GM21529 (cell line): ENCODE results near the gene RPL37A.
A peak's percentile ranks its signal among the peaks of the same experiment; 100 is the strongest.

Source experiments
- ATAC-seq: cut with Tn5 transposase; IDR thresholded peaks from one replicate; pipeline ENCODE4 v1.9.1; 2021; ENCODE audit not compliant: unreplicated experiment

The RPL37A gene

DNA sequence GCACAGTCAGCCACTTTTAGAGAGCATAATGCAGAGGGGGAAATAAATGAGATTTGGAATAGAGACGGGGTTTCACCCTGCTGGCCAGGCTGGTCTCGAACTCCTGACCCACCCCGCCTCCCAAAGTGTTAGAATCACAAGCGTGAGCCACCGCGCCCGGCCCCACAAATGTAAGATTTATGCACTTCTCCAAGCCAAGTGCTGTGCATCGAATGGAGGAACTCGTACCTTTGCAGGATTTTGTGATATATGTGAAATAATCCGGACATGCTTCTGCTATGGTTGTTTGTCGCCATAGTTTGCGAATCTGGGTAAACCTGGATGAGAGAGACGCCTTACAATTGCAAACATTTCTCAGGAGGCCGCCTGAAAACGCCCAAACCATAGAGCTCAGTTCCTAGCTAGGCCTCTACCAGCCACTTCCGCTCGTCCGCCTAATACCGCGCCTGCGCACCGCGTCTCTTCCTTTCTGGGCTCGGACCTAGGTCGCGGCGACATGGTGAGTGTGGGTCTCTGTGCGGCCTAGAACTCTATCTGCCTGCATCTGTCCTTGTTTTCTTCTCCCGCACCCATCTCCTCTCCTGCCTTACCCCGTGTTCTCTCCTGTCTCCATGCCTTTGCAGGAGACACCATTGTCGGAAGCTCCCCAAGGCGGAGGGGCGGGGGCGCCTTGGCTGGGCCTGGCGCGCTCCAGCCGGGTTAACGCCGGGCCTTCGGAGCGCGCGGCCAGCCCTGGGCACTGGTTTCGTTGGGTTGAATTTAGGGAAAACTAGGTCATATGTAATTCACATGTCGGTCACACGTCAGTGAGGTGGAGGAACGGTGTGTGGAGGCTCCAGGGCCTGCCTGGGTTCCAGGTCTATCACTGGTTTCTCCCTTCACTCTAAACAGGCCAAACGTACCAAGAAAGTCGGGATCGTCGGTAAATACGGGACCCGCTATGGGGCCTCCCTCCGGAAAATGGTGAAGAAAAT is at the start of gene RPL37A:
RPL37A (plus strand) TSS at position 466 of the 974 bp plus-strand sequence; CDS start at position 497, 31 bp downstream.
- ATAC-seq = peak; percentile 83

DNA sequence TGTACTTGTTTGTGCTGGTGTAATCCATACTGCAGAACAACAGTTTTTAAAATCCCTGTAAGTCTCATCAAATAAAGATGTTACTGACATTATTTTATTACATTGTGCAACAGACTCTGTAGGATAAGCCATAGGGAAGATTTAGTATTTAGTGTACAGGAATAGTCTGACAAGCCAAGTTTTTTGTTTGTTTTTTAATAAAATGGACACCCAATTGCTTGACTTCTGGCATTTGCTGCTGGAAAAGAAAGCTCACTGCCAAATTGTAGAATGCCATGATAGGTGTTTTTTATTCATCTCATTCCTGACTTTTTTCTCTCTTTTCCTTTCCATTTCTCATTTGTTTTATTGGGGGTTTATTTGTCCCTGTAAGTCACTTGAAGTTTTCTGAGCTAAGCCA is 48.3 kb upstream of the RPL37A start:
- ATAC-seq = no peak

DNA sequence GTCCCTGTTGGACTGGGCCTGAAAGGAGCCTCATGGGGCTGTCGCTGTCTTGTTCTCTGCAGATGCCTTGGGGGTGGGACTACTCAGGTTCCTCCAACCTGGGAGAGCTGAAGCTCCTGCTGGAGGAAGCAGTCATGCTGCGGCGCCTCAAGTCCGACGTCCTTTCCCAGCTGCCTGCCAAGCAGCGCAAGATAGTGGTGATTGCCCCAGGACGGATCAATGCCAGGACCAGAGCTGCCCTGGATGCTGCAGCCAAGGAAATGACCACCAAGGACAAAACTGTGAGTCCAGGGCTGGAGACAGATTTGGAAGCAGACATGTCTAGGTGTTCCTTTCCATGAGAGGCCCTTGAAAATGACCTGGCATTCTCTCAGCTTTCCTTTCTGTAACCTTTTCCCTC is 47.9 kb upstream of the RPL37A start:
- ATAC-seq = no peak

DNA sequence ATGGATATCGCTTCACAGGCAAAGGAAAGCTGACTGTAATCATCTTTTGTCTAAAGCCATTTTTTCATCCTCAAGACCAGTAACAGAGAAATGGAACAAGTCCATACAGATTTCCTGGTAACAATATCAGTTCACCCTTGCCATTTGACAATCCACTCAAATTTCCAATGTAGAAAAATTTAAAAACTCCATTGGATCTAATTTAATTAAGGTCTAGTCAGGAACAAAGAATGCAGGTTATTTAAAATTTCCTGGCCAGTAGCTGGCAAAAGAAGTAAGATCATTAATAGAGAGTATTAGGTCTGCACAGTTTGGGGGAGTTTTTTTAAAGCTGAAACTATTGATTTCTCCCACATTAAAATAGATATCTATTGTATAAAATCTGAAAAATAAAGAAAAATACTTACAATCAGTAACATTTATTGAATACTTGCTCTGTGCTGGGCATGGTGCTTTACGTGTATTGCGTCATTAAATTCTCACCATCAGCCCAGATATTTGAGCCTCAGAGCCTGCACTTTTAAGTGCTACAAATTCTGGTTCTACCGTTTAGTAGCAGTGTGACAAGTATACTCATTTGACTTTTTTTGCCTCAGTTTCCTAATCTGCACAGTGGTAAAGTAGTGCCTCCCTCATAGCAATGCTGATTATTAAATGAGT is 44.6 kb upstream of the RPL37A start:
- ATAC-seq = no peak

DNA sequence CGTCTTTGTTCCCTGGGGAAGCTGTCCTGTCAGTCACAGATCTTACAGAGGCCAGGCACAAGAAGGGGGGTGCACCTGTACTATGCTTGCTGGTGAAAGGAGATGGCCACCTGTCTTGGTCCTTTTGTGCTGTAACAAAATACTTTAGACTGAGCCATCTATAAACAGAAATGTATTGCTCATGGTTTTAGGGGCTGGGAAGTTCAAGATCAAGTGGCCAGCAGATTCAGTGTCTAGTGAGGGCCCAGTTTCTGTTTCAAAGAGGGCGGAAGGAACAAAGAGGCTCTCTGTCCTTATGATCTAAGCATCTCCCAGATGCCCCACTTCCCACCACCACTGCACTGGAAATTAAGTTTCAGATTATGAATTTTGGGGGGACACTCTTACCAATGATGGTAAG is 35.5 kb upstream of the RPL37A start:
- no peak for ATAC-seq

DNA sequence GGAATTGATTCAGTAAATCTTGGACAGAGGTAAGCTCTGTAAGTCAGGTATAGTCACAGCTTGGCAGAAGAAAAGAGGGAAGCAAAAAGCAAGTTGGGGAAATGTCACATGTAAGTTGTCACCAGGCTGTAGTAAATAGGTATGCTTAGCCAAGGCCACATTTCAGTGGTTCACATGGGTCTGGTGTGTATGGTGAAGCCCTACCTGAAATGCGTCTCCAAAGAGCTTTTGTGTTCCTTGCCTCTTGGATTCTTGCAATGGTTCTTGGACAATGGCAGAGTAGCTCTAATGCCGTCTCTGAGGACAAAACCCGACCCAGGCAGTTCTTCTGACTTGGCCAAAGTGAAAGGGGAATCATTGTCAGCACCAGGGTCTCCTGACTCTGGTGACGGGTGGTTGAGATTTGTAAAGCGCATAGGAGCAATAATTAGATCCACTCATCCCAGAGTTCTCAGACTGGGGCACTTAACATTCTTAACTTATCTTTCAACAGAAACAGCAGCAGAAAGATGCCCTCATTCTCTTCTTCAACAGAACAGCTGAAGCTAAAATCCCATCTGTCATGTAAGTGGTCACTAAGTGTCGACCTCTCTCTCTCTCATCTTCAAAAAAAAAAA is 34.4 kb upstream of the RPL37A start:
- no peak for ATAC-seq

DNA sequence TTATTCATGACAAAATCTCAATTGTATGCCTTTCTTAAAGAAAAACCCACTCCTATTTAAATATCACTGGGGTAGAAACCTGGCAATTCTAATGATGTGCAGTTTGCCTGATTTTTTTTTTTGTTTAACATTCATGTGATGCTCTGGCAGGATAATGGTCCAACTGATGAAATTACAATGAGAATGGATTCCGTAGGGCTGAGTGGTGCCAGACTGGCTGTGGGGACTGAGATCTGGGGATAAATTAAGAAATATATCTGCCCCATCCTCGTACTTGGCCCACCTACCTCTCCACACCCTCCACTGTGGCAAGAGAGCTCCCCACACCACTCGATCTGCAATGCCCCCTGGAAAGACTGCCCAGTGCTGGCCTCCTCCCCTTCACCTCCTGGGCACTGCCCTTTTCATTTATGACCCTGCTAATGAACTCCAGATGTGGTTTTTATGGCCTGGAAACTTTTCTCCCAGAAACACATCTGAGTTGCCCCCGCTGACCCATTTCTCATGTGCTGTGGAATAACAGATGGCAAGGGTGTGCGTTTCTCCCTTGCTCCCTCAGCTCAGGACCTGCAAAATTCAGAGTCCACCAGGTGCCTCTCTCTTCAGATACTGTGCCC is 33.0 kb upstream of the RPL37A start:
- no peak for ATAC-seq

DNA sequence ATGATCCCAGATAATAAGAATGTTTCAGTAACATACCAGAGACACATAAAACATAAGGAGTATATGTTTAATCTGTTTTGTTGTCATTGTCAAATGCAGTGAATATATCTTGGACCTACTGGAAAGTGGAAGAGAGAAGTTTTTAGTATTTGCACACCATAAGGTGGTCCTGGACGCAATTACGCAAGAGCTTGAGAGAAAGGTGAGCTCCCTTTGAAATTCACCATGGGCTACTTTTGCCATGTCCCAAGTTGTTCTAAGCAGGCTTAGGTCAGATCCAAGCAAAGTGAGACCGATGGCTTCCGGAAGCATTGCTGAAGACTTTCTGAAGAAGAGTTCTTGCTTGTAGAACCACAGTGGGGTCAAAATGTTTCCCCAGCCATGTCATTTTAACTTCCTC is 30.8 kb upstream of the RPL37A start:
- no peak for ATAC-seq

DNA sequence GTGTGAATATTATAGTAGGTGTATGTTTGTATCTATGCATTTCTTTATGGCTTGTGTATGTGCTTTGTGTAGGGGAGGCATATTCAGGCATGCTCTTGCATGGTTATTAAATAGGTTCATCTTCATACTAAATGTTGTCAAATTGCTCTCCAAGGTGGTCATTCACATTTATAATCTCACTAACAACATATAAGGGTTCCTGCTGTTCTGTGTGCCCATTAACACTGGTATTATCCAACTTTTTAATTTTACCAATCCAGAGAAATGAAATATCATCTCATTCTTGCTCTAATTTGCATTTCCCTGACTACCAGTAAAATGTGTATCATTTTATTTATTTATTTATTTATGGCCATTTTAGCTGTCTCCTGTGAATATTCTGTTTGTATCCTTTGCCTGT is 29.0 kb upstream of the RPL37A start:
- ATAC-seq = no peak

DNA sequence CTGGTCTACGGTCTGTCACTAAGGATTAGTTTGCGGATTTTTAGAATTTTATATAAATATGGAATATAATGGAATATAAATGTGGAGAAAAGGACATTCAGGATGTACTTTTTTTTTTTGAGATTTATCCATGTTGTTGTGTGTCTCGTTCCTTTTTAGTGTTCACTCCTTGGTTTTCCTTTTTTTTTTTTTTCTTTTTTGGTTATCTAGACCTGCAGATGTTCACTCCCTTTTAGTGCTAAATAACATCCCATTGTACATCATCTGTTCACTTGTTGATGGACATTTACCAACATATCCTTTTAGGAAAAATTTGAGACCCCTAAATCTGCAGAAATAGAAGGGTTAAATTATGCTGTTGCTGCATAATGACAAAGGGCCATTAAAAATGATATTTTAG is 25.5 kb upstream of the RPL37A start:
- no peak for ATAC-seq

DNA sequence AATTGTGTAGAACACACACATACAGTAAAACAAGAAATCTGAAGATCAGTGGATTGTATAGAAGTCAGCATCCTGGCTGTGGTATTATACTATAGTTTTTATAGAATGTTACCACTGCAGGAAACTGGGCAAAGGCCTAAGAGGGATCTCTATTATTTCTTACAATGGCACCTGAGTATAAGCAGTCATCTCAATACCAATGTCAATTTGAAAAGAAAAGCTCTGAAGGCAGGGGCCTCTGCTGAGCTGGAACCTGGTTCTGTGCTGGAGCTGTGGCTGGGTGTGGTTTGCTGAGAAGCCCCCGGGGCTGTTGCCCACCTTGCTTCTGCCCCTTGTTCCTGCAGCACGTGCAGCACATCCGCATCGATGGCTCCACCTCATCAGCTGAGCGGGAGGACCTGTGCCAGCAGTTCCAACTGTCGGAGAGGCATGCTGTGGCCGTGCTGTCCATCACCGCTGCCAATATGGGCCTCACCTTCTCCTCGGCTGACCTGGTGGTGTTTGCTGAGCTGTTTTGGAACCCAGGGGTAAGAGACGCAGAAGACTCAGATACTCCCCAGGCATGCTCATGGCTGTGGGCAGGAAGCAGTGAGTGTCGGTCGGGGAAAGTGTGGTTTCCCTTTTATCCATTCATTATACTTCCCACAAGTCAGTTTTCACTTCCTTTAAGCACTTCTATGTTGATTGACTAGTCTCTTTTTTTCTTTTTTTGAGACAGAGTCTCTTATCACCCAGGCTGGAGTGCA is 23.5 kb upstream of the RPL37A start:
- ATAC-seq = peak; percentile 76

DNA sequence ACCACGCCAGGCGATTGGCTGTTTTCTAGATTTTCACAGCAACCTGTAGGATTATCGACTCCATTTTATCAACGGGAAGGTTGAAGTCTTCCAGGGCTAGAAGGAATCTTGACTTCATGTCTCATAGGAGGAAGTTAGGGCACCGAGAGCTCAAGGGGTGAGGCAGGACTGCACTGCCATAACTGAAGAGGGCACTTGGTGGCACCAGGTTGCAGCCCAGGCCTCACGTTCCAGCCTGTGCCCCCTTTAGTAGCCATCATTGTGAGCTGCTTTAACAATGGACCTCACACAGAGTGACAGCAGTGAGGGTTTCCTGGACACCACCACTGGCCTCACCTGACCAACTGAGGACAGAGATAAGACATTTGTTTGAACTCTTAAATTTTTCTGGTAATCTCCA is 22.9 kb upstream of the RPL37A start:
- ATAC-seq = no peak

DNA sequence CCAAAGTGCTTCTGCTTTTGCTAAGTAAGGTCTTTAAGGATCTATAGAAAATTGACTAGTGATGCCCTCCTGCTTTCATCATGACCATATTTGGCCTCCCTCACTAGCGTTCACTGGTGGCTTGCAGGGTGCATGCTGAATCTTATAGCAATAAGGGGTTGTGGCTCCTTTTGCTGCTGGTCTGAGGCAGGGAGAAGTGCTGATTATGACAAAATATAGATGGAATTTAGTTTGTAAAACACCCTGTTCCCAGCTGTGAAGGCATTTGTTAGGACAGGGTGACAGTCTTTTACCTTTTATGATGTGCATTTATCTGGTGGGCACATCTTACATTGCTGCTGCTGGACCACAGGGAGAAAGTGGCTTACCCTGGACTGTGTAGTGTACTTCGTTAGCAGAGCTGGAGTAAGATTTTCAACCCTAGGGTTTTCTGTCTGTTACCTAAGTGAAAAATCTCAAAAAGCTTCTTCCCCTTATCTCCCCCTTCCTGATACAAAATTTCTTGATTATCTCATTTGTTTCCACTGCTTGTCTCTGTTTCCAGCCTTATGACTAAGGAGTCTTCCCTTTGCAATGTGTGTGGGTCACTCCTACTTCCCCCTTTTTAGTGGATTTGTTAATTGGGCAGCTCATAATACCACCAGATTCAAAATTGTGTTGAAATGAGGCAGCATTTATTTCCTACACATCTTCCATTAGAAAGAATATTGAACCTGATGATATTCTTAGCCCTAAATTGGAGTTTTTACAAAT is 21.2 kb upstream of the RPL37A start:
- no peak for ATAC-seq

DNA sequence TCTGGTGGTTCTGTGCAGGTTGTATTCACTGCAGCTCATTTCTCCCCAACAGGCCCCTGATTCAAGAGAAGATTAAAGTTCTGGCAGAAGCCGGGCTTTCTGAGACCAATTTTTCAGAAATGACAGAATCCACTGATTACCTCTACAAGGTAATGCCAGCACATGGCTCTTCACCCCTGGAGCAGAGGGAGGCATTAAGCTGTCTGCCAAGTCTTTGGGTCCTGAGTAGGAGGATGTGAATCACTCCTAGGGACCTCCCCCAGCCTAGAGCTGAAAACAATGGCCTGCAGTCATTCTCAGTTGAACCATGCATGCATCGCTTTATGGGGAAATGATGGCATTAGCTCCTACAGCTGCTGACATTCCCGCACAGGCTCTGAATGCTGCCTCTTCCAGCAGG is 20.5 kb upstream of the RPL37A start:
- no peak for ATAC-seq

DNA sequence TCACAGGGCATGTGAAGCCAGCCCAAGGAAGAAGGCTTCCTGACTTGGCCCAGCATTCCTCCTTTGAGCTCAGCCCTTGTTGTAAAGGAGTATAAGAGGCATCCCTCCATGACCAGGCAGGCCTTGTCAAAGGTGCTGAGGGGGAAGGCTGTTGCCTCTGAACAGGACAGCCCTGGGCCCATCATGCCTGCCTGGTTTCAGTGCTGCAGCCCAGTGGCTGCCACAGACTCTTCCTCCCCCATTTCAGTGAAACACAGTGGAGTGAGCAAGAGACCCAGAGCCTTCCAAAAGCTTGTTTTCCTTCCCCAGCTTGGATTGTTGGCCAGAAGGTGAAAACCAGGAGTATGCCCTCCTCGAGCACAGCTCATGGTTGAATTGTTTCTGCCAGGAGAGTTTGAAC is 19.9 kb upstream of the RPL37A start:
- ATAC-seq = no peak

DNA sequence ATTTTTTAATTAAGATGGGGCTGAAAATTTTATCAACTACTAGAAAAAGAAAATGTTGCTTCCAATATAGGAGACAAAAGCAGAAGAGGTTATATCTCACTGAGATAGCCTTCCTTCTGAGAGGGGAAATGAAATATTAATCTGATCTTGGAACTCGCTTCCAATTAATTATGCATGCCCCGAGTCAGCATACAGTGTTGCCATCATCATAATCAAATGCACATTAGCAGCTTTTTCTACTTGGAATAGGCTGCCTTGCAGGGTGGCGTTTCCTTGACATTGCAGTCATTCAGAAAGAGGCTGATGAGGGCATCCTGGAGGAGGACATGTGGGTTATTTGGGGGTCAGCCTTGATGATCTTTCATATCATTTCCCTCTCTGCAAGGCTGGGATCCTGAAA is 18.4 kb upstream of the RPL37A start:
- no peak for ATAC-seq

DNA sequence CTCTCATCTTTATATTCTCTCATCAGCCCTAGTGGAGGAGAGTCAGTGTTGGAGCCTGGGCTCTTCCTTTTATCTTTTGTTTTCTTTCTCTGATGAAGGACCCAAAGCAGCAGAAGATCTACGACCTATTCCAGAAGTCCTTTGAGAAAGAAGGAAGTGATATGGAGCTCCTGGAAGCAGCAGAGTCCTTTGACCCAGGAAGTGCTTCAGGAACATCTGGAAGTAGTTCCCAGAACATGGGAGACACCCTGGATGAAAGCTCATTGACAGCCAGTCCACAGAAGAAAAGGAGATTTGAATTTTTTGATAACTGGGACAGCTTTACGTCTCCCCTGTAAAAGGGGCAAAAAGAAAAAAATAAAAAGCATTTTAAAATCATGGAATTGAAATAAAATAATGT is 16.0 kb upstream of the RPL37A start:
- no peak for ATAC-seq

DNA sequence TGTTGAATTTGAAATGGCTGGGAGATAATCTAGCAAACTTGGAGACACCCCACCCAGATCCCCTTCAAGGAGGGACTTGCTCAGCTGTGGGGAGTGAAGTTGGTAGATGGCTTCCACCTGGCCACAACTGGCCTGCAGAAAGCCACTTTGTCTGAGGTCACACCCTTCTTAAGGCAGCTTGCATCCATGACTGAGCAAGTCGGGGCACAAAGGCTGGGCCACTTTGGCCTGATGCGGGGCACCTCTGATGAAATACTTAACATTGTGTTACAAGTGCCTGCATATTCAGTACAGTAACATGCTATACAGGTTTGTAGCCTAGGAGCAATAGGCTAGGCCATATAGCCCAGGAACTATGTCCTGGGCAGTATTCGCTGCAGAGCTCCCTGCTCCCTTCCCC is 13.4 kb upstream of the RPL37A start:
- no peak for ATAC-seq

DNA sequence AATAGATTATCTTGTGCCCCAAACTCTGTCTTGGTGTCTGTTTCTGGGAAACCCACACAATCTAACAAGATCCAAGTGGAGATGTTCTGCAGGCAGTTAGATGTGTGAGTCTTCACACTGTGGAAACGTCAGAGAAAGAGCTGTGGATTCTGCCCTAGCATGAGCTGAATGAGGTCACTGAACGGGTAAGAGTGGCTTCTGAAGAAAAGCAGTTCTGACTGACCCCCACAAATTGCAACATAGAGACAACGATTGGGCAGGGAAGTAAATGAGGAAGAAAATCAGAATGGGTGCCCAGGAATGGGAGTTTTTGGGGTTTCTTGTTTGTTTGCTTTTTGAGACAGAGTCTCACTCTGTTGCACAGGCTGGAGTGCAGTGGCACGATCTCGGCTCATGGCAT is 12.9 kb upstream of the RPL37A start:
- ATAC-seq = no peak

DNA sequence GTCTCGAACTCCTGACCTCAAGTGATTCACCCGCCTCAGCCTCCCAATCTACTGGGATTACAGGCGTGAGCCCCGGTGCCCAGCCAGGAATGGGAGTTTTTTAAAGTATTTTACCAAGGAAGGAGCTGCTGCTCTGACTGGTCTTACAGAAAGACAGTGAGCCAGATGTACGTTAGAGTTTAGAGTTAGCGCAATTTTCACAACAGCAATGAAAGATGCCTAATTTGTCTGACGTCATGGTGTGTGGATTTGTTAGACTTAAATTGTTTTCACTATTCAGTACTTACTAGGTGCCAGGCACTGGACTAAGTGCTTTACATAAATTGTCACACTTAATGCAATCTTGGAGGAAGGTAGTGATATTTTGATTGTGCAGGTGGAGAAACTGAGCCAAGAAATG is 12.4 kb upstream of the RPL37A start:
- ATAC-seq = no peak
